ENCODE results near the gene RNASE11.
"Not testable (repeated sequence)": the region's sequence is repeated elsewhere in the genome, so short reads cannot be mapped to it uniquely, and the experiment has no call there.

The RNASE11 gene

GRCh38 chr14:20603813-20604690 is 16.3 kb upstream of the RNASE11 start:
- in situ Hi-C loops (cut with MboI; ENCODE audit: low pct_unique_long_range_greater_than_20kb, low sequenced_read_pairs, unreplicated experiment), result no loop called here
- TF ChIP-seq CTCF (IDR thresholded peaks at IDR 0.05; ENCODE audit: extremely low read depth, insufficient read depth, missing control alignments), result no peak
- DNase-seq (ENCODE audit: low spot score), result no peak

GRCh38 chr14:20602583-20602982 is 14.8 kb upstream of the RNASE11 start:
- DNase-seq (ENCODE audit: low spot score), result no peak
- in situ Hi-C loops (cut with MboI; ENCODE audit: low pct_unique_long_range_greater_than_20kb, low sequenced_read_pairs, unreplicated experiment), result no loop called here
- no peak for TF ChIP-seq CTCF (IDR thresholded peaks at IDR 0.05; ENCODE audit: extremely low read depth, insufficient read depth, missing control alignments)

GRCh38 chr14:20601522-20601921 is 13.7 kb upstream of the RNASE11 start:
- no peak for TF ChIP-seq CTCF (IDR thresholded peaks at IDR 0.05; ENCODE audit: extremely low read depth, insufficient read depth, missing control alignments)
- in situ Hi-C loops (cut with MboI; ENCODE audit: low pct_unique_long_range_greater_than_20kb, low sequenced_read_pairs, unreplicated experiment), result no loop called here
- no peak for DNase-seq (ENCODE audit: low spot score)

GRCh38 chr14:20597108-20597507 is 9.3 kb upstream of the RNASE11 start:
- no peak for DNase-seq (ENCODE audit: low spot score)
- in situ Hi-C loops (cut with MboI; ENCODE audit: low pct_unique_long_range_greater_than_20kb, low sequenced_read_pairs, unreplicated experiment), result no loop called here
- TF ChIP-seq CTCF (IDR thresholded peaks at IDR 0.05; ENCODE audit: extremely low read depth, insufficient read depth, missing control alignments), result no peak

- DNase-seq (ENCODE audit: low spot score); in situ Hi-C loops (cut with MboI; ENCODE audit: low pct_unique_long_range_greater_than_20kb, low sequenced_read_pairs, unreplicated experiment): not testable (repeated sequence)
Observed at GRCh38 chr14:20595726-20596125, 7.9 kb upstream of the RNASE11 start.

- no peak for DNase-seq (ENCODE audit: low spot score)
- in situ Hi-C loops (cut with MboI; ENCODE audit: low pct_unique_long_range_greater_than_20kb, low sequenced_read_pairs, unreplicated experiment), result no loop called here
- TF ChIP-seq CTCF (IDR thresholded peaks at IDR 0.05; ENCODE audit: extremely low read depth, insufficient read depth, missing control alignments), result no peak
Observed at GRCh38 chr14:20592574-20592973, 4.8 kb upstream of the RNASE11 start.

GRCh38 chr14:20591235-20591634 is 3.4 kb upstream of the RNASE11 start, which contains the start of gene RNASE12:
Gene RNASE12 (minus strand): TSS chr14:20591376. CDS start chr14:20590723, 653 bp downstream.
- TF ChIP-seq CTCF (IDR thresholded peaks at IDR 0.05; ENCODE audit: extremely low read depth, insufficient read depth, missing control alignments), result no peak
- no peak for DNase-seq (ENCODE audit: low spot score)
- in situ Hi-C loops (cut with MboI; ENCODE audit: low pct_unique_long_range_greater_than_20kb, low sequenced_read_pairs, unreplicated experiment), result no loop called here

Measured in GM13977 (cell line).